Measurements from ENCODE around the gene DYNLT5. TPM values are rescaled to one million over a fixed set of nuclear protein-coding genes. Genes with fewer than 3 reads are reported as not detected.

Gene DYNLT5
- polyA plus RNA-seq, 3 donors: 0.08 to 0.54 (median 0.28) TPM

- no peaks in the 10 kb centered on the region for H3K36me3 Mint-ChIP-seq
- H3K4me1 ChIP-seq (ENCODE audit: control insufficient read depth in 1 of 2, insufficient read depth in 2 of 2, low read length in 2 of 2): no peaks in the 10 kb centered on the region
Measured at GRCh38 chr1:66712839-66713238, 39.4 kb upstream of the DYNLT5 start.

DNA sequence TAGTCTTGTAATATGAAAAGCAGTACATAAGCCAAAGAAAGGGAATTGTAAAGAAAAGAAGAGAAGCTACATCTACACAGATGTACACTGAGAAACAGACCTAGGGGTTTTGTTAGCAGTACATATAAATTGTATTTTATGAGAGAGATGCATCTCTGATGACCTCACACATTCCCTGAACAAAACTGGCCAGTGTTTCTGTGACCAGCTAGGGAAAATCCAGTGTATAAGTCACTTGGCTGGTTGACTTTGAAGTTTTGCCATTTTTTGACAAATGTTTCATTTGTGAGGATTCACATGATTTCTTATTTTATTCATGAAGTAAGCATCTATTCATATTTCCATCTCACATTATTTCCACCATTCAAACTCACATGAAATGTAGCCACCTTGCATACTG is 28.3 kb upstream of the DYNLT5 start:
- Mint-ChIP-seq H3K36me3 (no peaks in the 10 kb centered on the region), H3K27me3 (ENCODE audit: low read depth in 3 of 3) (peaks cover 0 to 3% (median 2%) of the 10 kb centered on the region in 3 donors), H3K4me1 (peaks cover 8% of the 10 kb centered on the region), H3K4me3 (no peak overlapping the region), H3K27ac (no peak overlapping the region), H3K9me3 (peaks cover 0 to 2% (median 0%) of the 10 kb centered on the region in 7 donors)
- no peak overlapping the region for H3K4me2 ChIP-seq (replicated peaks; ENCODE audit: extremely low read depth, low read length, poor library complexity, severe bottlenecking)
- no peaks in the 10 kb centered on the region for H3K9me3 ChIP-seq (replicated peaks in 1 of 2; ENCODE audit: control insufficient read depth in 1 of 2, insufficient read depth in 1 of 2, low read length in 2 of 2)
- H4K20me1 ChIP-seq (ENCODE audit: insufficient read depth, low read length): no peaks in the 10 kb centered on the region
- no peak overlapping the region for H2AFZ ChIP-seq (ENCODE audit: insufficient read depth, low read depth, low read length, poor library complexity, severe bottlenecking)
- H3K9ac ChIP-seq (ENCODE audit: insufficient read depth, low read length, poor library complexity, severe bottlenecking): no peak overlapping the region
- H3K4me3 ChIP-seq (replicated peaks in 1 of 3; ENCODE audit: low read depth in 2 of 3, low read length in 3 of 3): no peak overlapping the region
- TF ChIP-seq, protein P1, sequence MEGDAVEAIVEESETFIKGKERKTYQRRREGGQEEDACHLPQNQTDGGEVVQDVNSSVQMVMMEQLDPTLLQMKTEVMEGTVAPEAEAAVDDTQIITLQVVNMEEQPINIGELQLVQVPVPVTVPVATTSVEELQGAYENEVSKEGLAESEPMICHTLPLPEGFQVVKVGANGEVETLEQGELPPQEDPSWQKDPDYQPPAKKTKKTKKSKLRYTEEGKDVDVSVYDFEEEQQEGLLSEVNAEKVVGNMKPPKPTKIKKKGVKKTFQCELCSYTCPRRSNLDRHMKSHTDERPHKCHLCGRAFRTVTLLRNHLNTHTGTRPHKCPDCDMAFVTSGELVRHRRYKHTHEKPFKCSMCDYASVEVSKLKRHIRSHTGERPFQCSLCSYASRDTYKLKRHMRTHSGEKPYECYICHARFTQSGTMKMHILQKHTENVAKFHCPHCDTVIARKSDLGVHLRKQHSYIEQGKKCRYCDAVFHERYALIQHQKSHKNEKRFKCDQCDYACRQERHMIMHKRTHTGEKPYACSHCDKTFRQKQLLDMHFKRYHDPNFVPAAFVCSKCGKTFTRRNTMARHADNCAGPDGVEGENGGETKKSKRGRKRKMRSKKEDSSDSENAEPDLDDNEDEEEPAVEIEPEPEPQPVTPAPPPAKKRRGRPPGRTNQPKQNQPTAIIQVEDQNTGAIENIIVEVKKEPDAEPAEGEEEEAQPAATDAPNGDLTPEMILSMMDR (IDR thresholded peaks at IDR 0.05): no peak
- no peak for DNase-seq
- H3K79me2 ChIP-seq (ENCODE audit: insufficient read depth, low read length): no peaks in the 10 kb centered on the region
- peaks cover 0 to 4% of the 10 kb centered on the region in 2 donors for H3K4me1 ChIP-seq (ENCODE audit: control insufficient read depth in 1 of 2, insufficient read depth in 2 of 2, low read length in 2 of 2)
- intact Hi-C loops (cut with micrococcal nuclease): loop anchor here in 1 of 2 donors (10.0 kb wide), 1 partner anchor 159 kb away; no protein-coding TSS in a partner anchor
- no peaks in the 10 kb centered on the region for H3K27me3 ChIP-seq (ENCODE audit: control insufficient read depth in 2 of 2, insufficient read depth in 2 of 2, low read length in 2 of 2)
- no peak overlapping the region for H3K27ac ChIP-seq (ENCODE audit: low read depth in 1 of 2, low read length in 2 of 2)
- H3K36me3 ChIP-seq (replicated peaks in 1 of 2; ENCODE audit: control insufficient read depth in 1 of 2, insufficient read depth in 2 of 2, low read length in 2 of 2): no peaks in the 10 kb centered on the region

More at GRCh38 chr1:66712839-66713238, 39.4 kb upstream of the DYNLT5 start:
- TF ChIP-seq, protein P1 (IDR thresholded peaks at IDR 0.05): no peak
- no peaks in the 10 kb centered on the region for H4K20me1 ChIP-seq (ENCODE audit: insufficient read depth, low read length)
- WGBS (ENCODE audit: insufficient coverage): 86% methylated on average over 1 of the region's 2 CpGs
- no peak overlapping the region for H3K4me2 ChIP-seq (replicated peaks; ENCODE audit: extremely low read depth, low read length, poor library complexity, severe bottlenecking)
- no peaks in the 10 kb centered on the region for H3K27me3 ChIP-seq (ENCODE audit: control insufficient read depth in 2 of 2, insufficient read depth in 2 of 2, low read length in 2 of 2)
- H3K36me3 ChIP-seq (replicated peaks in 1 of 2; ENCODE audit: control insufficient read depth in 1 of 2, insufficient read depth in 2 of 2, low read length in 2 of 2): no peaks in the 10 kb centered on the region
- Mint-ChIP-seq H3K4me3 (no peak overlapping the region), H3K4me1 (no peaks in the 10 kb centered on the region), H3K27ac (no peak overlapping the region), H3K9me3 (no peaks in the 10 kb centered on the region), H3K27me3 (ENCODE audit: low read depth in 3 of 3) (no peaks in the 10 kb centered on the region)
- no peak for DNase-seq
- H3K4me3 ChIP-seq (replicated peaks in 1 of 3; ENCODE audit: low read depth in 2 of 3, low read length in 3 of 3): no peak overlapping the region
- H3K9me3 ChIP-seq (replicated peaks in 1 of 2; ENCODE audit: control insufficient read depth in 1 of 2, insufficient read depth in 1 of 2, low read length in 2 of 2): no peaks in the 10 kb centered on the region
- no peak overlapping the region for H3K27ac ChIP-seq (ENCODE audit: low read depth in 1 of 2, low read length in 2 of 2)
- no peaks in the 10 kb centered on the region for H3K79me2 ChIP-seq (ENCODE audit: insufficient read depth, low read length)
- no peak overlapping the region for H2AFZ ChIP-seq (ENCODE audit: insufficient read depth, low read depth, low read length, poor library complexity, severe bottlenecking)
- no peak overlapping the region for H3K9ac ChIP-seq (ENCODE audit: insufficient read depth, low read length, poor library complexity, severe bottlenecking)
- intact Hi-C loops (cut with micrococcal nuclease): no loop called here

Data from CD14-positive monocyte (primary cell).